Parathyroid adenoma (tissue), 2 donors: ENCODE data around the gene GAK.

Experiments
- H2AFZ ChIP-seq: fragments of 300-600 bp; sonication (generic); one replicate; pipeline ENCODE4 v1.7.0; 2017; ENCODE audit warnings: antibody characterized with exemption, mild to moderate bottlenecking
- H3K27ac ChIP-seq: fragments of 300-600 bp; sonication (generic); one replicate; pipeline ENCODE4 v1.7.0; 2017
- H3K27me3 ChIP-seq: fragments of 300-600 bp; sonication (generic); one replicate; pipeline ENCODE4 v1.7.0; 2017; ENCODE audit warnings: low read length; ENCODE audit not compliant: control insufficient read depth, insufficient read depth
- H3K36me3 ChIP-seq: fragments of 300-600 bp; sonication (generic); one replicate; pipeline ENCODE4 v1.7.0; 2017; ENCODE audit warnings: low read length; ENCODE audit not compliant: control insufficient read depth, insufficient read depth
- H3K4me1 ChIP-seq: fragments of 300-600 bp; sonication (generic); one replicate; pipeline ENCODE4 v1.7.0; 2017; ENCODE audit warnings: control low read depth
- H3K4me2 ChIP-seq: fragments of 300-600 bp; sonication (generic); one replicate; pipeline ENCODE4 v1.7.0; 2017; ENCODE audit warnings: low read length
- H3K4me3 ChIP-seq: fragments of 300-600 bp; sonication (generic); one replicate; pipeline ENCODE4 v1.7.0; 2017; ENCODE audit warnings: low read depth, low read length
- H3K79me2 ChIP-seq: fragments of 300-600 bp; sonication (generic); one replicate; pipeline ENCODE4 v1.7.0; 2017; ENCODE audit warnings: control low read depth
- H3K9ac ChIP-seq: fragments of 300-600 bp; sonication (generic); one replicate; pipeline ENCODE4 v1.7.0; 2017; ENCODE audit warnings: mild to moderate bottlenecking
- H3K9me3 ChIP-seq: fragments of 300-600 bp; sonication (generic); one replicate; pipeline ENCODE4 v1.7.0; 2017; ENCODE audit warnings: low read length; ENCODE audit not compliant: control insufficient read depth
- TF ChIP-seq, protein P1 (sequence below): fragments of 300-600 bp; sonication (generic); IDR thresholded peaks from one replicate; pipeline ENCODE4 v1.7.0; 2017; ENCODE audit warnings: antibody characterized with exemption, mild to moderate bottlenecking
- donor health status: primary hyperparathyroidism.

Gene GAK

DNA sequence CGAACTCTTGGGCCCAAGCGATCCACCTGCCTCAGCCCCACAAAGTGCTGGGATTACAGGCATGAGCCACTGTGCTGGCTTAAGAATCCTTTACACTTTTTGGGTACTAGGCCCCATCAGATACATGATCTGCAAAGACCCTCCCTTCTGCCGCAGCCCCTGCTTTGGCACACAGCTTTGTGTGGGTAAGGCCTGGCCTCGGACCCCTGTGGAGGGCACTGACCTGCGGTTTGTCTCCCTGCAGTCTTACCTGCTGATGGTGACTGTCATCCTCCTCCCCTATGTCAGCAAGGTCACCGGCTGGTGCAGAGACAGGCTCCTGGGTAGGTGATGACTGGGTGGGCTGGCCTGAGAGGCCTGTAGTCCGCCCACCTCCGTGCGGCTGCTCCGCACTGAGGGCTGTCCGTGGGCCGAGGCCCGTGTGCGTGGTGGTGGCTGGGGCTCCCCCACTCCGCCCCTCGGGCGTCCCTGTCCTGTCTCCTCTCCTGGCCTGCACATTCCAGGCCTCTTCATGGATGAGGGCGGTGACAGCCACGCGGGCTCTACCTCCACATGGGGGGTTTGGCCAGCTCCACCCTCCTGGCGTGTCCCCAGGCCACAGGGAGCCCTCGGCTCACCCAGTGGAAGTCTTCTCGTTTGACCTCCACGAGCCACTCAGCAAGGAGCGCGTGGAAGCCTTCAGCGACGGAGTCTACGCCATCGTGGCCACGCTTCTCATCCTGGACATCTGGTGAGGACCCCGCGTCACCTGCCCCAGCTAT is 23.2 kb upstream of the GAK start:
- Histone ChIP-seq H3K27ac (no peak overlapping the region), H3K4me1 (no peaks in the 10 kb centered on the region), H3K9me3 (no peaks in the 10 kb centered on the region), H3K36me3 (no peaks in the 10 kb centered on the region), H3K4me3 (no peak overlapping the region), H3K79me2 (no peaks in the 10 kb centered on the region), H3K4me2 (no peak overlapping the region), H2AFZ (no peak overlapping the region), H3K9ac (no peak overlapping the region), H3K27me3 (no peaks in the 10 kb centered on the region)
- TF ChIP-seq, protein P1, sequence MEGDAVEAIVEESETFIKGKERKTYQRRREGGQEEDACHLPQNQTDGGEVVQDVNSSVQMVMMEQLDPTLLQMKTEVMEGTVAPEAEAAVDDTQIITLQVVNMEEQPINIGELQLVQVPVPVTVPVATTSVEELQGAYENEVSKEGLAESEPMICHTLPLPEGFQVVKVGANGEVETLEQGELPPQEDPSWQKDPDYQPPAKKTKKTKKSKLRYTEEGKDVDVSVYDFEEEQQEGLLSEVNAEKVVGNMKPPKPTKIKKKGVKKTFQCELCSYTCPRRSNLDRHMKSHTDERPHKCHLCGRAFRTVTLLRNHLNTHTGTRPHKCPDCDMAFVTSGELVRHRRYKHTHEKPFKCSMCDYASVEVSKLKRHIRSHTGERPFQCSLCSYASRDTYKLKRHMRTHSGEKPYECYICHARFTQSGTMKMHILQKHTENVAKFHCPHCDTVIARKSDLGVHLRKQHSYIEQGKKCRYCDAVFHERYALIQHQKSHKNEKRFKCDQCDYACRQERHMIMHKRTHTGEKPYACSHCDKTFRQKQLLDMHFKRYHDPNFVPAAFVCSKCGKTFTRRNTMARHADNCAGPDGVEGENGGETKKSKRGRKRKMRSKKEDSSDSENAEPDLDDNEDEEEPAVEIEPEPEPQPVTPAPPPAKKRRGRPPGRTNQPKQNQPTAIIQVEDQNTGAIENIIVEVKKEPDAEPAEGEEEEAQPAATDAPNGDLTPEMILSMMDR = no peak

GRCh38 chr4:954211-955020 is 22.3 kb upstream of the GAK start:
- Histone ChIP-seq H3K9ac (no peak overlapping the region), H3K4me3 (no peak overlapping the region), H3K4me1 (no peaks in the 10 kb centered on the region), H3K27me3 (no peaks in the 10 kb centered on the region), H3K4me2 (no peak overlapping the region), H3K27ac (no peak overlapping the region), H3K36me3 (no peaks in the 10 kb centered on the region), H3K79me2 (no peaks in the 10 kb centered on the region), H3K9me3 (no peaks in the 10 kb centered on the region), H2AFZ (no peak overlapping the region)
- TF ChIP-seq, protein P1 = no peak

DNA sequence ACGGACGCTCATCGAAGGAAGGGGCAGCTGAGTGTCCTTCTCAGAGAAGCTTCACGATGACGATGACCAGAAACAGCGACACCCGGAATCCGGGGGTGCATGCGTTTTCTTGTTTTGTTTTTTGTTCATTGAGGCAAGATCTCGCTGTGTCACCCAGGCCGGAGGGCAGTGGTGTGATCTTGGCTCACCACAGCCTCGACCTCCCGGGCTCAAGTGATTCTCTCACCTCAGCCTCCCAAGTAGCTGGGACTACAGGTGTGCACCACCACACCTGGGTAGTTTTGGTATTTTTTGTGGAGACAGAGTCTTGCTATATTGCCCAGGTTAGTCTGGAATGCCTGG is 21.4 kb upstream of the GAK start:
- H2AFZ ChIP-seq = no peak overlapping the region
- no peaks in the 10 kb centered on the region for H3K36me3 ChIP-seq
- no peak overlapping the region for H3K27ac ChIP-seq
- H3K27me3 ChIP-seq = no peaks in the 10 kb centered on the region
- H3K4me1 ChIP-seq = no peaks in the 10 kb centered on the region
- no peak overlapping the region for H3K9ac ChIP-seq
- no peaks in the 10 kb centered on the region for H3K9me3 ChIP-seq
- no peak overlapping the region for H3K4me2 ChIP-seq
- H3K4me3 ChIP-seq = no peak overlapping the region
- TF ChIP-seq, protein P1 = no peak
- H3K79me2 ChIP-seq = no peaks in the 10 kb centered on the region

GRCh38 chr4:952881-953573 is 20.9 kb upstream of the GAK start:
- no peak overlapping the region for H3K27ac ChIP-seq
- no peaks in the 10 kb centered on the region for H3K9me3 ChIP-seq
- H3K27me3 ChIP-seq = no peaks in the 10 kb centered on the region
- H3K9ac ChIP-seq = no peak overlapping the region
- H2AFZ ChIP-seq = no peak overlapping the region
- no peaks in the 10 kb centered on the region for H3K79me2 ChIP-seq
- no peaks in the 10 kb centered on the region for H3K4me1 ChIP-seq
- H3K36me3 ChIP-seq = no peaks in the 10 kb centered on the region
- H3K4me2 ChIP-seq = no peak overlapping the region
- H3K4me3 ChIP-seq = no peak overlapping the region
- TF ChIP-seq, protein P1 = no peak
